ENCODE measurements around the gene F8.
"Not testable (repeated sequence)": the region's sequence is repeated elsewhere in the genome, so short reads cannot be mapped to it uniquely, and the experiment has no call there.

GRCh38 chrX:154825586-154825985 is 196.9 kb downstream of the F8 start:
- TF ChIP-seq POLR2A, CTCF (IDR thresholded peaks at IDR 0.05): not testable (repeated sequence)
